ENCODE measurements around the gene ATAD3B.
A peak's percentile ranks its signal among the peaks of the same experiment; 100 is the strongest.
"Not testable (repeated sequence)": the region's sequence is repeated elsewhere in the genome, so short reads cannot be mapped to it uniquely, and the experiment has no call there.

DNA sequence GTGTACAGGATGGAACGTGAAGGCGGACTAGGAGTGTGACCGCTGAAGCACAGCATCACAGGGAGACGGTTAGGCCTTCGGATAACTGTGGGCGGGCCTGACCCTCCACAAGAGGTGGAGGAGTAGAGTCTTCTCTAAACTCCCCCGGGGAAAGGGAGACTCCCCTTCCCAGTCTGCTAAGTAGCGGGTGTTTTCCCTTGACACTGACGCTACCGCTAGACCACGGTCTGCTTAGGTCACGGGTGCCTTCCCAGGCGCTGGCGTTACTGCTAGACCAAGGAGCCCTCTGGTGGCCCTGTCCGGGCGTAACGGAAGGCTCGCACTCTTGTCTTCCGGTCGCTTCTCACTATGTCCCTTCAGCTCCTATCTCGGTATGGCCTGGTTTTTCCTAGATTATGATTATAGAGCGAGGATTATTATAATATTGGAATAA, 33.8 kb downstream of the ATAD3B start:
- TF ChIP-seq SP1 (IDR thresholded peaks at IDR 0.05) (peak; percentile 5), RAD21 (IDR thresholded peaks at IDR 0.05) (peak; percentile 39 to 50), GABPA (IDR thresholded peaks at IDR 0.05 in 1 of 2, conservative IDR thresholded peaks at IDR 0.05 in 1 of 2) (peak; percentile 29 to 71)
- TF ChIP-seq CTCF (IDR thresholded peaks at IDR 0.05; ENCODE audit: low read depth, low read length, missing input control); JUND (IDR thresholded peaks at IDR 0.05); NR2F2 (IDR thresholded peaks at IDR 0.05): not testable (repeated sequence)
- TF ChIP-seq, protein P1, sequence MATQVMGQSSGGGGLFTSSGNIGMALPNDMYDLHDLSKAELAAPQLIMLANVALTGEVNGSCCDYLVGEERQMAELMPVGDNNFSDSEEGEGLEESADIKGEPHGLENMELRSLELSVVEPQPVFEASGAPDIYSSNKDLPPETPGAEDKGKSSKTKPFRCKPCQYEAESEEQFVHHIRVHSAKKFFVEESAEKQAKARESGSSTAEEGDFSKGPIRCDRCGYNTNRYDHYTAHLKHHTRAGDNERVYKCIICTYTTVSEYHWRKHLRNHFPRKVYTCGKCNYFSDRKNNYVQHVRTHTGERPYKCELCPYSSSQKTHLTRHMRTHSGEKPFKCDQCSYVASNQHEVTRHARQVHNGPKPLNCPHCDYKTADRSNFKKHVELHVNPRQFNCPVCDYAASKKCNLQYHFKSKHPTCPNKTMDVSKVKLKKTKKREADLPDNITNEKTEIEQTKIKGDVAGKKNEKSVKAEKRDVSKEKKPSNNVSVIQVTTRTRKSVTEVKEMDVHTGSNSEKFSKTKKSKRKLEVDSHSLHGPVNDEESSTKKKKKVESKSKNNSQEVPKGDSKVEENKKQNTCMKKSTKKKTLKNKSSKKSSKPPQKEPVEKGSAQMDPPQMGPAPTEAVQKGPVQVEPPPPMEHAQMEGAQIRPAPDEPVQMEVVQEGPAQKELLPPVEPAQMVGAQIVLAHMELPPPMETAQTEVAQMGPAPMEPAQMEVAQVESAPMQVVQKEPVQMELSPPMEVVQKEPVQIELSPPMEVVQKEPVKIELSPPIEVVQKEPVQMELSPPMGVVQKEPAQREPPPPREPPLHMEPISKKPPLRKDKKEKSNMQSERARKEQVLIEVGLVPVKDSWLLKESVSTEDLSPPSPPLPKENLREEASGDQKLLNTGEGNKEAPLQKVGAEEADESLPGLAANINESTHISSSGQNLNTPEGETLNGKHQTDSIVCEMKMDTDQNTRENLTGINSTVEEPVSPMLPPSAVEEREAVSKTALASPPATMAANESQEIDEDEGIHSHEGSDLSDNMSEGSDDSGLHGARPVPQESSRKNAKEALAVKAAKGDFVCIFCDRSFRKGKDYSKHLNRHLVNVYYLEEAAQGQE (IDR thresholded peaks at IDR 0.05): not testable (repeated sequence)

Measured in liver (tissue), 3 donors.